Activated naive CD4-positive, alpha-beta T cell treated with anti-CD3 and anti-CD28 coated beads, Interleukin-2, amount 50 U/mL, for 16 hours (primary cell): ENCODE data around the gene ARPC4.
A peak's percentile ranks its signal among the peaks of the same experiment; 100 is the strongest.

Experiments used
- DNase-seq: peaks from one replicate; pipeline ENCODE4 v3.0.0-alpha.2; 2020

ARPC4 gene

GRCh38 chr3:9792405-9793160, at the start of gene ARPC4, which contains the start of gene TADA3:
TSS of gene ARPC4 (plus strand) at chr3:9793082. CDS start at chr3:9793122, 40 bp downstream.
TSS of gene TADA3 (minus strand) at chr3:9792473. CDS start at chr3:9791466, 1,007 bp downstream.
- DNase-seq: peak; percentile 90

DNA sequence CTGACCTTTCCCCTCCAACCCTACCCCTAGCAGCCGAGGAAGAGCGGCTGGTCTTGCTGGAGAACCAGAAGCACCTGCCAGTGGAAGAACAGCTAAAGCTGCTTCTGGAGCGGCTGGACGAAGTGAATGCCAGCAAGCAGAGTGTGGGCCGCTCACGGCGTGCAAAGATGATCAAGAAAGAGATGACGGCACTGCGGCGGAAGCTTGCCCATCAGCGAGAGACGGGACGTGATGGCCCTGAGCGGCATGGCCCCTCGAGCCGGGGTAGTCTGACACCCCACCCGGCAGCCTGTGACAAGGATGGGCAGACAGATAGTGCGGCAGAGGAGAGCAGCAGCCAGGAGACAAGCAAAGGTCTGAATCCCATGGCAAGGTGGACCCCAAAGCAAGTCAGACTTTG, 49.3 kb upstream of the ARPC4 start:
- no peak for DNase-seq

DNA sequence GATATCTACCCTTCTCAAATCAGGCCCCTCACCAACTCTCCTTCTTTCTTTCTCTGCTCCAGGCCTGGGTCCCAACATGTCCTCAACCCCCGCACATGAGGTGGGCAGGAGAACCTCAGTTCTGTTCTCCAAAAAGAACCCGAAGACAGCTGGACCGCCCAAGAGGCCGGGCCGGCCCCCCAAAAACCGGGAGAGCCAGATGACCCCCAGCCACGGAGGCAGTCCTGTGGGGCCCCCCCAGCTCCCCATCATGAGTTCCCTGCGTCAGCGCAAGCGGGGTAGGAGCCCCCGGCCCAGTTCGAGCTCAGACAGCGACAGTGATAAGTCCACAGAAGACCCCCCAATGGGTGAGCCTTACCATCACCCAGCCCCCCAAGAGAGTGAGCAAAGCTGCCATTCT, 48.7 kb upstream of the ARPC4 start:
- no peak for DNase-seq

GRCh38 chr3:9745521-9745920, 47.4 kb upstream of the ARPC4 start:
- no peak for DNase-seq

DNA sequence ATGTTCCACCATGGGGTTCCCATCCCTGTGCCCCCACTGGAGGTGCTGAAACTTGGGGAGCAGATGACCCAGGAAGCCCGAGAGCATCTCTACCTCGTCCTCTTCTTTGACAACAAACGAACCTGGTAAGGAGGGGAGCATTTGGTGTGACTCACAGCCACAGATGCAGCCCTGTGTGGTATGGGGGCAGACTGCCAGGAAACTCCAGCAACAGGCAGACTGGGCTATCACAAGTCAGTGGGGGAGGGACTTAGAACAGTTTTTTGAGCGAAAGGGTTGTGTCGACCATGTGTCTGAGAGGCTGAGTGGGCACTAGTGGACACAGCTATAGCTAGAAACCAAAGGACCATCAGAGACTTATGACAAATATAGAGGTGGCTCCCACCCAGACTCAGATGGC, 46.6 kb upstream of the ARPC4 start:
- no peak for DNase-seq

DNA sequence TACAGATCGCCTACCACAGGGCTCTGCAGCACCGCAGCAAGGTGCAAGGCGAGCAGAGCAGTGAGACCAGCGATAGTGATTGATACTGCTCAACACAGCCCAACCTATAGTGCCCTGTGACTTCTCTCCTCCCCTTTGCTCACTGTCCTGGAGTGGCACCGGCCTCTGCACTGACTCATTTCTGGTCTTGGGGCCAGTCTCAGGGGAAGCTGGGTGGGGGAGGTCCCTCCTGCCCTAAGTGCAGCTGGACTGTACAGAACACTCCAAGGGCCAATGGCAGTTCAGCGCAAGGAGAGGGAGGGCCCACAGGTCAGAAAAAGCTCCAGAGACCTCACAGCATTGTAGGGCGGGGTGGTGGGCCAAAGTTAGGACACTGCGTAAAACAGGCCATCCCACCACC, 45.6 kb upstream of the ARPC4 start:
- no peak for DNase-seq

- no peak for DNase-seq
These were observed 44.9 kb upstream of the ARPC4 start for GRCh38 chr3:9748031-9748430.

DNA sequence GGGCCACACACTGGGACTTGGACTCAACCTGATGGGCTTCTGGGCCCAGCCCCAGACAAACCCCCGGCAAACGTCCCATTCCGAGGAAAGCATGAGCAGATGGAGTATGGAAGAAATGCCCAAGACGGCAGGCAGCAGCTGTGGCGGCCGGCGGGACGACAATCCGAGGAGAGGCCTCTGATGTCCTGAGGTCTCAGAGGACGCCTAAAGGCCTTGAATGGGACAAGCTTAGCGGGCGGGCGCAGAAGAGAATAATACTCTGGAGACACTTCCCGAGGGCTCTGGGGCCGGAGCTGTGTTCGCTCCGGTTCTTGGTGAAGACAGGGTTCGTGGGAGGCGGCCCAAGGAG, 43.6 kb upstream of the ARPC4 start:
- no peak for DNase-seq

DNA sequence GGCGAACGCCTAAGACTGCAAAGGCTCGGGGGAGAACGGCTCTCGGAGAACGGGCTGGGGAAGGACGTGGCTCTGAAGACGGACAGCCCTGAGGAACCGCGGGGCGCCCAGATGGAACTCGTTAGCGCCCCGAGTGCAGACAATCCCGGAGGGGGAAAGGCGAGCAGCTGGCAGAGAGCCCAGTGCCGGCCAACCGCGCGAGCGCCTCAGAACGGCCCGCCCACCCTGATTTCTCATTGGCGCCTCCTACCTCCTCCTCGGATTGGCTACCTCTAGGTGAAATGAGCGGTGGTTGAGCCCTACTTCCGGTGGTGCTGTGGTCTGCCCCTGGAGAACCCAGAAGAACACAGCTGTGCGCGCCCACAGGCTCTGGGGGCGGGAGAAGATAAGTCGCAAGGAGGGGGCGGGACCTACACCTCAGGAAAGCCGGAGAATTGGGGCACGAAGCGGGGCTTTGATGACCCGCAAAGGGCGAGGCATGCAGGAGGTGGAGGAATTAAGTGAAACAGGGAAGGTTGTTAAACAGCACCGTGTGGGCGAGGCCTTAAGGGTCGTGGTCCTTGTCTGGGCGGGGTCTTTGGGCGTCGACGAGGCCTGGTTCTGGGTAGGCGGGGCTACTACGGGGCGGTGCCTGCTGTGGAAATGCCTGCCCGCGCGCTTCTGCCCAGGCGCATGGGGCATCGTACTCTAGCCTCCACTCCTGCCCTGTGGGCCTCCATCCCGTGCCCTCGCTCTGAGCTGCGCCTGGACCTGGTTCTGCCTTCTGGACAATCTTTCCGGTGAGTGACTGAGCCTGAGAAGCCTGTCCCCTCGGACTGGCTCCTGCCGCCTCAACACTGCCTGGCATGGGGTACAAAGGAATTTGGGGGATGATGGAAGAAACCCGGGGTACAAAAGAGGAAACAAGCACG, 43.0 kb upstream of the ARPC4 start, which contains the start of gene OGG1:
Gene OGG1 (plus strand): TSS at position 308 of the 911 bp plus-strand sequence. CDS start 335 bp downstream, at position 643.
- peak; percentile 95 for DNase-seq

- DNase-seq: no peak
These were observed 42.1 kb upstream of the ARPC4 start for GRCh38 chr3:9750556-9751411.

DNA sequence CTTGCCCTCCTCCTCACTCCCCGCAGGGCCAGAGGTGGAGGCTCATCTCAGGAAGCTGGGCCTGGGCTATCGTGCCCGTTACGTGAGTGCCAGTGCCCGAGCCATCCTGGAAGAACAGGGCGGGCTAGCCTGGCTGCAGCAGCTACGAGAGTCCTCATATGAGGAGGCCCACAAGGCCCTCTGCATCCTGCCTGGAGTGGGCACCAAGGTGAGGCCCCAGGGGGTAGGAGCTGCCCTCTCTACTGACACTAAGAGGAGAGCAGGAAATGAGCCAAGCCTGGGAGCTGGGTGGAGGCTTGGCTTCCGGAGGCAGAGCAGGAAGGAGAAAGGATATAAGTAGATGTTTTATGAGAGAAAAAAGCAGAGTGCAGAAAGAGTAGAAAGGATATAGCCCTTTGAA, 38.2 kb upstream of the ARPC4 start:
- no peak for DNase-seq

DNA sequence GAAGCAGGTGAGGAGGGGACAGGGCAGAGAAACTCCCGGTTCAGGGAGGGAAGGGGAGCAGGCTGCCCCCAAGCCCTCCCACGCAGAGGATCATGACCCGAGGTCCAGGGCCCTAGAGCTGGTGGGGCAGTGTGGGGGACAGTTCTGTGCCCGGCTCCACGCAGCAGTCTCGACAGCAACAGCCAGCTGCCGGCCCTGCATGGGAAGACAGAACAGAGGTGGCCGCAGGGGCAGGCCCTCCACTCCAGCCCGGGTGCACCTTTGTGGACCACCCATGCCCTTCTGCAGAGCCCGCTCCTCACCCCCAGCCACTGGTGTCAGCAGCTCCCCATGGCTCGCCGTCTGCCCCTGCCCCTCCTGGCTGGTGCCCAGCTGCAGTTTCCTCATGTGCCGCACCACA, 35.5 kb upstream of the ARPC4 start:
- DNase-seq: no peak

DNA sequence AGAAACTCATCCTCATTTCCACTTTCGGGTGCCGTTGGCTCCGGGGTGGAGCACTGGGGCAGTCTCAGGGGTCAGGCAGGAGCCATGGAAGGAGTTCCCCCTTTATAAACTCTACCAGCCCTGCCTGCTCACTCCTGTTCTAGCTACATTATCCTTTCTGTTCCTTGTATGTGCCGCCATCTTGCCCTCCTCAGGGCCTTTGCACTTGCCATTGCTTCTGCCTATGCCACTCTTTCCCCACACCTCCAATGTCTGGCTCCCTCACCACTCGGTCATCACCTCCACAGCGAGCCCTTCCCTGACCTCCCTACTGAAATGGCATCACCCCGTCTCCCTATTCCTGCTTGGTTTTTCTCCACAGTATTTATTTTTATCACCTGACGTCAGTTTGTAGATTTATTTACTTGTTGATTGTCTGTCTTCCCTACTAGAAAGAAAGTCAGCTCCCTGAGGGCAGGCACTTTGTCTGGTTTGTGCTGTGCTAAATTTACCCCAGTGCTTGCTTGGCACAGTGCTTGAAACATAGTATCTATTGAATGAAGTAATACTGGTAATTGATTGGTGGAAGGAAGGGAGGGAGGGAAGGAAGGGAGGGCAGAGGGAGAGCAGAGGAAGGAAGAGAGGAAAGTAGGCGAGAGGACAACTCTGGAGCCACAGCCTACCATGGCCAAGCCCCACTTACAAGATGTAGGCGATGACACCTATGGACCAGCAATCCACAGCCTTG, 31.9 kb upstream of the ARPC4 start:
- no peak for DNase-seq

- no peak for DNase-seq
These were observed 31.0 kb upstream of the ARPC4 start for GRCh38 chr3:9761919-9762318.

GRCh38 chr3:9762871-9763270, 30.0 kb upstream of the ARPC4 start:
- DNase-seq: no peak

- DNase-seq: no peak
These were observed 27.0 kb upstream of the ARPC4 start for GRCh38 chr3:9765865-9766264.

GRCh38 chr3:9767418-9767817, 25.5 kb upstream of the ARPC4 start:
- no peak for DNase-seq

DNA sequence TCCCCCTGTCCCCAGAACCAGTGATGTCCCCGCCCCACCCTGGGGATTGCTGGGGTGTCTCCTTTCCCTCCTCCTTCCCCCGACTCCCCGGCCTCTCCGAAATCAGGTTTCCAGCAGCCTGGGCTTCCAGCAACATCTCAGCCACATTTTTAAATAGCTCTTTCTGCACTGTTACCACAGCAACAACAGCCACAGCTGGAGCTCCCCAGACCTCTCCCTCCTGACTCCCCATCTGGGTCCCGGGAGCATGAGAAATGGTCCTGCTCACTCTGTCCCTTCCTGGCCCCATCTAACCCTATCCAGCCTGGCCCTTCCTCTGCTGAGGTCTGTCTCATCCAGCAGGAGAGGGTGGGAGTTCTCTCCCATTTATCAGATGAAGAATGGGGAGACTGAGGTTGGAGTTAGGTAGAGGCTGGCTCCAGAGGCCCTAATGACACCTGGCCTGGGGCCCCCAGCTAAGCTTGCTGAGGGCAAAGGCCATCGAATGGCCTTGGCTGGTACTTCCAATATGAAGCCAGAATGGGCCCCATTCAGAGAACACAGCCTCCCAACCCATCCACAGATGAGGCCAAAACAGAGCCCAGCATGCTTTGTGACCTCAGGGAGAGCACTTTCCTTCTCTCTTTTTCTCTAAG, 24.6 kb upstream of the ARPC4 start:
- no peak for DNase-seq

DNA sequence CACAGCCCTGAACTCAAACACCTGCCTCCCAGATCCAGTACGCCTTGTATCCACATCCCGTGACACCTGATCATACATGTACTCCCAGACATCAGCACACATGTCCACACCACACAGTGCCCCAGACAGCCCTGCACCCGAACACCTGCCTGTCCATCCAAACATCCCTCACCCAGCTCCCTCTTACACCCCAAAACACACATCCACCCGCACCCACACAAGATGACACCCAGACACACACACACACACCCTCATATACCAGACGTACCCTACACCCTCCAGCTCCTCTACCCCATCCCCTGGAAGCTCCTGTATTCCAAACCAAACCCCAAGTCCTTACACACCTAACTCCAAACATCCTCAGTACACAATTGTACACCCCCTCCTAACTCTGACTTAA, 23.9 kb upstream of the ARPC4 start:
- DNase-seq: no peak

GRCh38 chr3:9769426-9770275, 23.2 kb upstream of the ARPC4 start, which contains the start of gene CAMK1:
TSS of gene CAMK1 (minus strand) at chr3:9769947. CDS start at chr3:9767749, 2,198 bp downstream.
- DNase-seq: peak; percentile 67
